ENCODE data around the gene LRRC4C.

The LRRC4C gene

GRCh38 chr11:40293655-40294348 lies 1165.7 kb downstream of the LRRC4C start:
- TF ChIP-seq GATA1 (IDR thresholded peaks at IDR 0.05; ENCODE audit: low read depth, low read length) (no peak), POLR2A (IDR thresholded peaks at IDR 0.05; ENCODE audit: low read length) (no peak)
- DNase-seq, result peak; percentile 57 to 69

DNA sequence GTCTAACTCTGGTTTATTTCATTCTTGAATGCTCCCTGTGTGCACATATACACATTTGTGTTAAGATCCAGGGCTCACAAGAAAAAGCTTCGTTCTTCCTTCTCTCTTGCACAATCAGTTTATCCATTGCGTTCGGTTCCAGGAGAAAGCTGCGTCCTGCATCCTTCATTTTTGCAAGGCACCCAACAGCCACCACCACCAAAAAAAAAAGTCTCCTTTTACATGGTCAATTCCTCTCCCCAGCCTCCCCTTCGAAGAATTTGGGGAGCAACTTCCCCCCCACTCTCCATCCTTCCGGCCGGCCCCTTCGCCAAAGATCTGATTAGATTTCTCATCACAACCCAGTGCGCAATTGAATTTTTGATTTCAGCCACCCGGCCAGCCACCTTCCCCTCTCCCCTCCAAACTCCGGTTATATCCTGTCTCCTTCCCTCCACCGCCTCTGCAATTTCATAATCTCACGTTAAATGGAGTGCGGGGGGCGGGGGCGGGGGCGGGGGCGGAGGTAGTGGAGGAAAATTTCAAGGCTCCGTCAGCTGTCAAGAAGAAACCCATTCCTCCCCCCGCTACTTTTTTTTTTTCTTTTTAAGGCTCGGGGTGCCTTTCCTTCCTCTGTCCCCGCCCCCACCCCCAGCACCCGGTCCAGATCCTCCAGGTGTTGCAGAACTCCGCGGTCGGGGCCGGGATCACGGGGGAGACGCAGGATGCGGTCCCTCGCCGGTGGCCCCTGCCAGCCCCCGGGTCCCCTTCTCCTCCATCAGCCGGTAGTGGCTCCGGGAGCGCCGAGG lies 1166.5 kb downstream of the LRRC4C start:
- TF ChIP-seq GATA1 (IDR thresholded peaks at IDR 0.05; ENCODE audit: low read depth, low read length) (no peak), POLR2A (IDR thresholded peaks at IDR 0.05; ENCODE audit: low read length) (no peak)
- no peak for DNase-seq

GRCh38 chr11:40291741-40292140 lies 1167.7 kb downstream of the LRRC4C start:
- no peak for DNase-seq
- TF ChIP-seq GATA1 (IDR thresholded peaks at IDR 0.05; ENCODE audit: low read depth, low read length), result no peak

DNA sequence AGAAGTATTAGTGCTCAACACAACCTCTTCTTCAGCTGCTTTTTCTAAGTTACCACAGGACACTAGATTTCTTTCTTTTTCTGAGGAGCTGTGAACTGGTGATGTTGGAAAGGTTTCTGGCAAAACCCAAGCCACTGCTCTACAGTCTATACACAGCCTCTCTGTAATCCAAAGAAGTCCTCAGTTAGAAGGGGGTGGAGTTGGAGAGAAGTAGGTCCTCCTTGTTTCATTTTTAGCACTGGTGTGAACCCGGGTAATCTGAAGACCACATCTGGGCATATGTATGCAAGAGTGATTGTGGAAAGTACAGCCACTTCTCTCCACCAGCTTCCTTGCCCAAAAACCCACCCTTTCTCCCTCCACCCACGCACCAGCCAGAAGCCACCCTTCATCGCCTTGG lies 1168.1 kb downstream of the LRRC4C start:
- TF ChIP-seq GATA1 (IDR thresholded peaks at IDR 0.05; ENCODE audit: low read depth, low read length) (no peak), POLR2A (IDR thresholded peaks at IDR 0.05; ENCODE audit: low read length) (no peak)
- no peak for DNase-seq

GRCh38 chr11:40290171-40290631 lies 1169.3 kb downstream of the LRRC4C start:
- TF ChIP-seq GATA1 (IDR thresholded peaks at IDR 0.05; ENCODE audit: low read depth, low read length), result no peak
- TF ChIP-seq POLR2A (IDR thresholded peaks at IDR 0.05; ENCODE audit: low read length), result no peak
- DNase-seq, result no peak

DNA sequence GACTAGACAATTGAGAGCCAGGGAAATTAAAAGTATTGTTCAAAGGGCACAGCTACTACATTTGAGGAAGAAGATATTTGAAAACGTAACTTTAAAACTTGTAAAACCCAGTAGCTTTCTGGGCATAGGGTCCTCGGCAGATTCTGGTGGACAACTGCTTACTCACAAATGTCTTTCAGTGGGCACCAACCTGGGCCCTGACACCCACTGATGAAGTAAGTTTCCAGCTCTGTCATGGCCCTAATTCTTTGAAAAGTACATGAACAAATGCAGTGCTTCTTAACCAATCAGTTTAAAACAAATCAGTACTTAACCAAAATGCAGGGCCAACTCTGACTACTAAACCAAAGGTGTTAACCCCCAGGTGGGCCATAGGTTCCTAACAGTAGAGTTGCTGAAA lies 1170.1 kb downstream of the LRRC4C start:
- no peak for DNase-seq
- TF ChIP-seq GATA1 (IDR thresholded peaks at IDR 0.05; ENCODE audit: low read depth, low read length), result no peak
- no peak for TF ChIP-seq POLR2A (IDR thresholded peaks at IDR 0.05; ENCODE audit: low read length)

GRCh38 chr11:40287916-40288803 lies 1171.3 kb downstream of the LRRC4C start:
- no peak for DNase-seq
- no peak for TF ChIP-seq GATA1 (IDR thresholded peaks at IDR 0.05; ENCODE audit: low read depth, low read length)
- no peak for TF ChIP-seq POLR2A (IDR thresholded peaks at IDR 0.05; ENCODE audit: low read length)

DNA sequence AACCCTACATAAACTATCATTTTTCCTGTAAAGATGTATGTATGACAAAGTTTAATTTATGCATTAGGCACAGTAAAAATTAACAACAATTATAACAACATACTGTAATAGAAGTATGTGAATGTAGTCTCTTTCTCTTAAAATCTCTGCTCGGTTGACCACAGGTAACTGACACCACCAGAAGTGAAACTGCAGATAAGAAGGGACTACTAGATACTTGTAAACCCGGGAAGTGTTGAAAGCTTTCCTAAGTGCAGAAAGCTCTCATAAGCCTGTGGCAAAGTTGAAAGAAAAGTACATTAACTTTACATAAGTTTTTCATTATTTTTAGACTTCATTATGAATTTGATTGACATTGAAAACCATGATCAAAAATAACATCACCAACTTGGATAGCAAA lies 1173.3 kb downstream of the LRRC4C start:
- no peak for TF ChIP-seq GATA1 (IDR thresholded peaks at IDR 0.05; ENCODE audit: low read depth, low read length)
- no peak for TF ChIP-seq POLR2A (IDR thresholded peaks at IDR 0.05; ENCODE audit: low read length)
- no peak for DNase-seq

- no peak for TF ChIP-seq POLR2A (IDR thresholded peaks at IDR 0.05; ENCODE audit: low read length)
- no peak for DNase-seq
Observed at GRCh38 chr11:40285558-40285957, 1173.9 kb downstream of the LRRC4C start.

GRCh38 chr11:40281052-40281580 lies 1178.3 kb downstream of the LRRC4C start:
- no peak for TF ChIP-seq GATA1 (IDR thresholded peaks at IDR 0.05; ENCODE audit: low read depth, low read length)
- no peak for TF ChIP-seq POLR2A (IDR thresholded peaks at IDR 0.05; ENCODE audit: low read length)
- DNase-seq, result no peak

- TF ChIP-seq GATA1 (IDR thresholded peaks at IDR 0.05; ENCODE audit: low read depth, low read length) (no peak), POLR2A (IDR thresholded peaks at IDR 0.05; ENCODE audit: low read length) (no peak)
- no peak for DNase-seq
Observed at GRCh38 chr11:40280159-40281051, 1179.0 kb downstream of the LRRC4C start.

- no peak for DNase-seq
- TF ChIP-seq GATA1 (IDR thresholded peaks at IDR 0.05; ENCODE audit: low read depth, low read length), result no peak
- TF ChIP-seq POLR2A (IDR thresholded peaks at IDR 0.05; ENCODE audit: low read length), result no peak
Observed at GRCh38 chr11:40276960-40277359, 1182.5 kb downstream of the LRRC4C start.

GRCh38 chr11:40274017-40274416 lies 1185.4 kb downstream of the LRRC4C start:
- no peak for DNase-seq
- no peak for TF ChIP-seq GATA1 (IDR thresholded peaks at IDR 0.05; ENCODE audit: low read depth, low read length)
- TF ChIP-seq POLR2A (IDR thresholded peaks at IDR 0.05; ENCODE audit: low read length), result no peak
